GM20000 (cell line): ENCODE data around the gene HYAL3.
"Not testable (repeated sequence)": the region's sequence is repeated elsewhere in the genome, so short reads cannot be mapped to it uniquely, and the experiment has no call there.

Experiments used
- DNase-seq: peaks from one replicate; pipeline ENCODE4 v3.0.0; 2012; ENCODE audit warnings: low spot score
- TF ChIP-seq, protein P1 (sequence below): IDR thresholded peaks from 2 replicates; pipeline ENCODE4 v1.5.1; 2012; ENCODE audit warnings: mild to moderate bottlenecking, control low read depth; ENCODE audit errors: extremely low read depth, missing control alignments

The HYAL3 gene

DNA sequence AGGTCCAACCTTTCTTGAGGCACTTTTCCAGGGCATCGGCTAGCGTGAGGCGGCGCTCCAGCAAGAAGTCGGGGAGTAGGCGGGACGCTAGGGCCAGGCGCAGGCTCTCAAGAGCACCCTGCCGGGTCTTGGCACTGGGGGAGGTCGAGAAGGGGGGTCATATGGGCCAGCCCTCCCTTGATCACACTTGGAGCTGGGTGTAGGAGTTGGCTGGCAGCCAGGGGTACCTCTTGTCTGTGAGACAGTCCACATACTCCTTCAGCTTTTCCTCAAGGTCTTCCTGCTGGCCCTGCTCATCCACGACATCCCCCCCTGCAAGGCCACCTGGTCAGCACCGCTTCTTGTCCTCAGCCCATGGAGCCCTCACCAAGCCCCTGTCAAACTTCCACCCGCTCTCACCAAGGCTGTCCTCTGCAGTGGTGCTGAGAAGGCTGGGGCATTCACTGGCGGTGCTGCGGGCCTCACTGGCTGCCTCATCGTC lies 9.0 kb downstream of the HYAL3 start:
- TF ChIP-seq, protein P1, sequence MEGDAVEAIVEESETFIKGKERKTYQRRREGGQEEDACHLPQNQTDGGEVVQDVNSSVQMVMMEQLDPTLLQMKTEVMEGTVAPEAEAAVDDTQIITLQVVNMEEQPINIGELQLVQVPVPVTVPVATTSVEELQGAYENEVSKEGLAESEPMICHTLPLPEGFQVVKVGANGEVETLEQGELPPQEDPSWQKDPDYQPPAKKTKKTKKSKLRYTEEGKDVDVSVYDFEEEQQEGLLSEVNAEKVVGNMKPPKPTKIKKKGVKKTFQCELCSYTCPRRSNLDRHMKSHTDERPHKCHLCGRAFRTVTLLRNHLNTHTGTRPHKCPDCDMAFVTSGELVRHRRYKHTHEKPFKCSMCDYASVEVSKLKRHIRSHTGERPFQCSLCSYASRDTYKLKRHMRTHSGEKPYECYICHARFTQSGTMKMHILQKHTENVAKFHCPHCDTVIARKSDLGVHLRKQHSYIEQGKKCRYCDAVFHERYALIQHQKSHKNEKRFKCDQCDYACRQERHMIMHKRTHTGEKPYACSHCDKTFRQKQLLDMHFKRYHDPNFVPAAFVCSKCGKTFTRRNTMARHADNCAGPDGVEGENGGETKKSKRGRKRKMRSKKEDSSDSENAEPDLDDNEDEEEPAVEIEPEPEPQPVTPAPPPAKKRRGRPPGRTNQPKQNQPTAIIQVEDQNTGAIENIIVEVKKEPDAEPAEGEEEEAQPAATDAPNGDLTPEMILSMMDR, result no peak

GRCh38 chr3:50289130-50289529 lies 10.1 kb downstream of the HYAL3 start:
- DNase-seq, result no peak
- TF ChIP-seq, protein P1, result no peak

More for the DNA sequence above, 9.0 kb downstream of the HYAL3 start:
- no peak for DNase-seq

- DNase-seq, result no peak
- TF ChIP-seq, protein P1, result no peak
These were observed 10.7 kb downstream of the HYAL3 start for GRCh38 chr3:50288387-50289007.

- TF ChIP-seq, protein P1, result no peak
- DNase-seq, result no peak
These were observed 11.9 kb downstream of the HYAL3 start for GRCh38 chr3:50287262-50287661.

GRCh38 chr3:50286322-50287227 lies 12.6 kb downstream of the HYAL3 start:
- TF ChIP-seq, protein P1, result no peak

GRCh38 chr3:50284121-50284520 lies 15.1 kb downstream of the HYAL3 start:
- DNase-seq, result not testable (repeated sequence)

More at GRCh38 chr3:50286322-50287227, 12.6 kb downstream of the HYAL3 start:
- no peak for DNase-seq

DNA sequence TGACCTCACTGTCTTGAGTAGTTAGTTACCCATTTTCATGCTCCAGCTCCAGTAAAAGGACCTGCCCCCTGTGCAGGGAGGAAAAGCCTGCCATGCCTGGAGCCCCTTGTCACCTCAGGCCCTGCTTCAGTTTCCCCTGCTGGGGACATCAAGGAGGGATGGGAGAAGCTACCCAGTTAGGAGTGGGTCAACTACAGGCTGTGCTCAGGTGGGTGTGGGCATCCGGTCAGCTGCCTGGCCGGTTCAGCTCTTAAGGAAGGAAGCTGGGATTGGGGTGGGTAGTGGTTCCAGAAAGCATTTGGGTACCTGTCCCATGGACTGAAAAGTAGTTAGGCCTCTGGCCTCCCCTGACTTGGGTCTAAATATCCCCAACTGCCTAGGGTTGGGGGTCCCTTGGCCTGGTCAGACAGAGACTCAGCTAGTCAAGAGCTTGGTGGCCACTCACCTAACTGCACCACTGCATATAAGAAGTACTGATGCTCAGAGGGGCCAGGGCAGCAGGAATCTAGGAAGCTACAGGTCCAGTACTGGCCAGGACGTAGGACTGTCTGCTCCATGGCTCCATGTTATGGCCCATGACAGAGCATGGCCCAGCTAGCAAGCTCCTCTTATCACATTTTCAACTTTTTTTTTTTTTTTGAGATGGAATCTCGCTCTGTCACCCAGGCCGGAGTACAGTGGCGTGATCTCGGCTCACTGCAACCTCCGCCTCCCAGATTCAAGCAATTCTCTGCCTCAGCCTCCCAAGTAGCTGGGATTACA lies 19.8 kb downstream of the HYAL3 start:
- no peak for DNase-seq
- TF ChIP-seq, protein P1, result no peak
